GM21528 (cell line): ENCODE results near the gene NBEAL2.

Source experiments
- ATAC-seq: cut with Tn5 transposase; IDR thresholded peaks from one replicate; pipeline ENCODE4 v1.9.1; 2021; ENCODE audit warnings: mild to moderate bottlenecking, moderate library complexity; ENCODE audit not compliant: unreplicated experiment, low FRiP score

NBEAL2 gene

DNA sequence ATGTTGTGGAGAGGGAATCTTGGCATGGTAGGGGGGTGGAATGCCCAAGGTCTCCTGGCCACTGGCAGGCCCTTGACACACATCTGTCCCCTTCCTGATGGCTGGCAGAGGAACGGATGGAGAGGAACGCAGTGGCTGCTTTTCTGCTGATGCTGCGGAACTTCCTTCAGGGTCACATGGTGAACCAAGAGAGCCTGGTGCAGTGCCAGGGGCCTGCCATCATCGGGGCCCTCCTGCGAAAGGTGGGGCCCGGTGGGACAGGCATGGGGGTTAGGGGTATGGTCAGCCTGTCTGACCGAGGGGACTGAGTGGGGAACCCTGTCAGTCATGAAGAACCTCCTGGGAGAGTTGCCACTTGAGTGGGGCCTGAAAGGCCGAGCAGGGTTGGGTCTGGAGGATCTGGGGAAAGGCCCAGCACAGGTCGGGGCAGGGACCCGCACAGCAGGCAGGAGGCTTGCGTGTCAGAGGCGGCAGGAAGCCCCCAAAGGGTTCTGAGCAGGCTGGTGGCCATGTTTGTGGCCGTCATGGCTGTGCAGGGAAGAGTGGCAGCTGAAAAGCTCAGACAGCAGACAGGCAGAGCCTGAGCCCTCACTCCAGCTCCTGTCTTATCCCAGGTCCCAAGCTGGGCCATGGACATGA, 18.1 kb downstream of the NBEAL2 start:
- no peak for ATAC-seq

DNA sequence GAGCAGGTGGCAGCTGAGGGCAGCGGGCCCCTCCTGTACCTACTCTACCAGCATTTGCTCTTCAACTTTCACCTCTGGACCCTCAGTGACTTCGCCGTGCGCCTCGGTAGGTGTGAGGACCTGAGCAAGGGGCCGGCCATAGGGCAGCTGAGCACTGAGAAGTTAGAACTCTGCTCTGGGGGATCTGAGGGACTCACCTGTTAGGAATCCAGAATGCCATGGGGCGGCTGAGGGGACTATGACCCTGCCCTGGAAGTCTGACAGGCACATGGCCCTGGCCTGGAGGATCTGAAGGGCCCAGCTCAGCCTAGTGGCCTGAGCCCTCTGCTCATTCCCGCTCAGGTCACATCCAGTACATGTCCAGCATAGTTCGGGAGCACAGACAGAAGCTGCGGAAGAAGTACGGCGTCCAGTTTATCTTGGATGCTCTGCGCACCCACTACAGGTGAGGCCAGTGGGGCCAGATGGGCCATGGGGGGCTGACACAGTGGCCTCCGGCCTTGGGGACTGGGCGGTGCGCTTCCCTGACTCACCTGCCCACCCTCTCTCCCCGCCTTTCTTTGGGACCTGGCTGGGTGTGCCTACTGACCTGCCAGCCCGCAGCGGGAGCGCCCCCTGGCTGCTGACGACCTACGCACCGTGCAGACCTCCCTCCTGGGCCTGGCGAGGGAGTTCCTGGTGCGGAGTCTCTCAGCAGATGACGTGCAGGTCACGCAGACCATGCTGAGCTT, 18.8 kb downstream of the NBEAL2 start:
- ATAC-seq = no peak

DNA sequence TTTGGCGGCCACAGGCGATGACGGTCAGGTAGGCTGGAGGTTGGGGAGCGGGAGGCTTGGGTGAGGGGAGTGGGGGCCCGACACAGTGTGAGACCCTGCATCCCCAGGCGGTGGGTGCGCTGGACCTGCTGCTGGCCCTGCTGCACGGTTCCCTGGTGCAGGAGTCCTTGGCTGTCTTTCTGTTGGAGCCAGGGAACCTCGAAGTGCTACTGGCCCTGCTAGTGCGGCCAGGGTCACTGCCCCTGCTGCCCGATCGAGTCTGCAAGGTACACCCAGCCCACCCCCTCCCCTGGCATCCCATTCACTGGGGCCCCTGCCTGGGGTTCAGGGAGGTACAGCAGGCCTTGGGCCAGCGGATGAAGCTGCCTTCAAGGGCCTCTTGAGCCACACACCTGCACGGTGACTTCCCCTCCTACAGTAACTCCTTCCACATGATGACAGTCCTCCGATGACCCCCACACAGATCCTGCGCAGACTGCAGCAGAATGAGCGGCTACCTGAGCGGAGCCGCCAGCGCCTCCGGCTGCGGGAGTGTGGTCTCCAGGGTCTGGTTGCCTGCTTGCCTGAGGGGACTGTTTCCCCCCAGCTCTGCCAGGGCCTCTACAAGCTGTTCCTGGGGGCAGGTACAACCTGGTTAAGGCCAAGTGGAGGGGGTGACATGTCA, 19.5 kb downstream of the NBEAL2 start:
- ATAC-seq = no peak

DNA sequence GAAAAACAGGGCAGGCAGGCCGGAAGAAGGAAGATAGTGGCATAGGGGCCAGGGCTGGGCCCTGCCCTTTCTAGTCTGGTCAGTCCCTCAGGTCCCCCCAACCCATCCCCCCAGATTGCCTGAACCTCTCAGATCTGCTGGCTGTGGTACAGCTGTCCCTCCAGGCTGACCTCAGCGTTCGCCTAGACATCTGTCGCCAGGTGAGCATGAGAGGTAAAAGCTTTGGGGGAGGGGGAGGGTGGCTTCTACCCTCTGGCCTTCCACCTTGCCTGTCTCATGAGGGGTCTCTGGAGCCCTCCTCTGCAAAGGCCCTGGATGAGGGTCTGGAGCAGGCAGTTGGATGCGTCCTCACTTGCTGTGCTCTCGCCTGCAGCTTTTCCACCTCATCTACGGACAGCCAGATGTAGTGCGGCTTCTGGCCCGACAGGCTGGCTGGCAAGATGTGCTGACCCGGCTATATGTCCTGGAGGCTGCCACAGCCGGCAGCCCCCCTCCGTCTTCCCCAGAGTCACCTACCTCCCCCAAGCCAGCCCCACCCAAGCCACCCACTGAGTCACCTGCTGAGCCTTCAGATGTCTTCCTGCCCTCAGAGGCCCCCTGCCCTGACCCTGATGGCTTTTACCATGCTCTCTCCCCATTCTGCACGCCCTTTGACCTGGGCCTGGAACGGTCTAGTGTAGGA, 20.2 kb downstream of the NBEAL2 start:
- ATAC-seq = no peak

DNA sequence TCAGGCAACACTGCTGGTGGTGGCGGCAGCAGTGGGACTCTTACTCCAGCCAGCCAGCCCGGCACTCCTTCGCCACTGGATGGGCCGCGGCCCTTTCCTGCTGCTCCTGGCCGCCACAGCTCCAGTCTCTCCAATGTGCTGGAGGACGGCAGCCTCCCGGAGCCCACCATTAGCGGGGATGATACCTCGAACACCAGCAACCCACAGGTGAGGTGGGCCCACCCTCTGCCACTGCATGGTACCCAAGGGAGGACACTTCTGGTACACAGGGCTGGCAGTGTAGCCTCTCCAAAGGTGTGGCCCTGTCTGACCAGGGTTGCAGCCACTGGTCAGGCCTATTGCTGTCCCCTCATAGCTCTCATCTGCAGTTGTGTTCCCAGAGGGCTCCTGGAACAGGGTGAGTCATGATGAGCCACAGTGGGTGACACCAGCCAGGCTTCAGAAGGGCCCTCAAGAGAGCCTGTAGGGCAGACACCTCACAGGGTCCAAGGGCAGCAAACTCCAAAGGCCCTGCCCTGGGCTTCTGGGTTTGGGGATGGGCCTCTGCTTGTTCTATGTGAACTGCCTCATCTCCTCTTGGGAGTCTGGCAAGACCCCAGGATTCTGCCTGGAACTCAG, 20.8 kb downstream of the NBEAL2 start:
- no peak for ATAC-seq

DNA sequence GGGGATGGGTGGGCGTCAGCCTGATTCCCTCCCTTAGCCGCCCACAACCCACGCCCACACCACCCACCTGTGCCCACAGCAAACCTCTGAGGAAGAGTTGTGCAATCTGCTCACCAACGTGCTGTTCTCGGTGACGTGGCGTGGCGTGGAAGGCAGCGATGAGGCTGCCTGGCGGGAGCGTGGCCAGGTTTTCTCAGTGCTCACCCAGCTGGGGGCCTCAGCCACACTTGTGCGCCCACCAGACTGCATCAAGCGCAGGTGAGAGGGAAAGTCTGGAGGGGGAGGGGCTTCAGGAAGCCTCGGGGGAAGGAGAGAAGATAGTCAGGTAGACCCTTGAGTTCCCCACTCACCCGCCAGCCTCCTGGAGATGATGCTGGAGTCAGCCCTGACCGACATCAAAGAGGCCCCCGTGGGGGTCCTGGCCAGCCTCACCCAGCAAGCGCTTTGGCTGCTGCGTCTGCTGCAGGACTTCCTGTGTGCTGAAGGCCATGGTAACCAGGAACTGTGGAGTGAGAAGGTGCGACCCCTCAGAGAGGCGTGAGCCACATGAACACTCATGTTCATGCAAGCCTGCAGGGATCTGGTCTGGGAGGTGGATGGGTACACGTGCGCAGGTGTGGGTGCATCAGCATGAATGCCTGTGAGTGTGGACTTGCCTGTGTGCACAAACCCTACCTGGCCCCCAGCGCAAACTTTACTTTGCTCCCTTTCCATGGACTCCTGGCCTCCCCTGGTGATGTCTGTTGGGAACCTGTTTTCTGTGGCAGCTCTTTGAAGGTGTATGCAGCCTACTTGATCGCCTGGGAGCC, 21.7 kb downstream of the NBEAL2 start:
- ATAC-seq = no peak

DNA sequence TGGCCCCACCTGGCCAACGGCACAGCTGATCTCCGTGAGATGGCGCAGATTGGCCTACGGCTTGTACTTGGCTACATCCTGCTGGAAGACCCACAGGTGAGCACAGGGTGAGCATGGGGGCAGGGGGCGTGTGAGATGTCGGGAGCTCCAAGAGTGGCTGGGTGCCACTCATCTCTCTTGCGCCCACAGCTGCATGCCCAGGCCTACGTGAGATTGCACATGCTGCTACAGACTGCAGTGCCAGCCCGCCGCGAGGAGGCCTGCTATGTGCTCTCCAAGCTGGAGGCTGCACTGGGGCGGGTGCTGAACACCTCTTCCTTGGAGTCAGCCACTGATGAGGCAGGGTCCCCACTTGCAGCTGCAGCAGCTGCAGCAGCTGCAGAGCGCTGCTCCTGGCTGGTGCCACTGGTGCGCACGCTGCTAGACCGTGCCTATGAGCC, 22.3 kb downstream of the NBEAL2 start:
- ATAC-seq = no peak

DNA sequence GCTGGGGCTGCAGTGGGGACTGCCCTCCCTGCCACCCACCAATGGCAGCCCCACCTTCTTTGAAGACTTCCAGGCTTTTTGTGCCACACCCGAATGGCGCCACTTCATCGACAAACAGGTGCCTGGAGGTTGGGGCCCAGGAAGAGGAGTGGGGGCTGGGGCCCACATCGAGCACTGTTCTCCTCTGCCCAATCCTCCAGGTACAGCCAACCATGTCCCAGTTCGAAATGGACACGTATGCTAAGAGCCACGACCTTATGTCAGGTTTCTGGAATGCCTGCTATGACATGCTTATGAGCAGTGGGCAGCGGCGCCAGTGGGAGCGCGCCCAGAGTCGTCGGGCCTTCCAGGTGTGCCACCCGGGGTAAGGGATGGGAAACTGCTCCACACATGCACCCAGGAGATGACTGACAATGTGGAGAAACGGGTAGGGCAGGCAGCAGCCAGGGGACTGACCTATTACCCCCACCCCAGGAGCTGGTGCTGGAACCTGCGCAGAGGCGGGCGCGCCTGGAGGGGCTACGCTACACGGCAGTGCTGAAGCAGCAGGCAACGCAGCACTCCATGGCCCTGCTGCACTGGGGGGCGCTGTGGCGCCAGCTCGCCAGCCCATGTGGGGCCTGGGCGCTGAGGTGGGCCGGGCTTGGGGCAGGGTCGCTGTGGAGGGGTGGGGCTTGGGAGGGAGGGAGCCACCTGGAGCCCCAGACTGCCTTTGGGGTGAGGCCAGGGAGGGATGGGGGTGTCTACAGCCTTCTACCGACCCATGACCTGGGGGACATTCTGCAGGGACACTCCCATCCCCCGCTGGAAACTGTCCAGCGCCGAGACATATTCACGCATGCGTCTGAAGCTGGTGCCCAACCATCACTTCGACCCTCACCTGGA, 22.9 kb downstream of the NBEAL2 start:
- ATAC-seq = no peak

DNA sequence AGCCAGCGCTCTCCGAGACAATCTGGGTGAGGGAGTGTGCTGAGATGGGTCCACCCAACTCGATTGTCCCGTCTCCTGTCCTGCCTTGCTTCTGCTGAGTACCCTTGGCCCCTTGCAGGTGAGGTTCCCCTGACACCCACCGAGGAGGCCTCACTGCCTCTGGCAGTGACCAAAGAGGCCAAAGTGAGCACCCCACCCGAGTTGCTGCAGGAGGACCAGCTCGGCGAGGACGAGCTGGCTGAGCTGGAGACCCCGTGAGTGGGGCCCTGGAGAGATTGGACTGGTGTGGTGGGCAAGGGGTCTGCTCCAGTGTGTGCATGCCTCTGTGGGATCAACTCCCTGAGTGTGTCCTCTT, 23.6 kb downstream of the NBEAL2 start:
- no peak for ATAC-seq

DNA sequence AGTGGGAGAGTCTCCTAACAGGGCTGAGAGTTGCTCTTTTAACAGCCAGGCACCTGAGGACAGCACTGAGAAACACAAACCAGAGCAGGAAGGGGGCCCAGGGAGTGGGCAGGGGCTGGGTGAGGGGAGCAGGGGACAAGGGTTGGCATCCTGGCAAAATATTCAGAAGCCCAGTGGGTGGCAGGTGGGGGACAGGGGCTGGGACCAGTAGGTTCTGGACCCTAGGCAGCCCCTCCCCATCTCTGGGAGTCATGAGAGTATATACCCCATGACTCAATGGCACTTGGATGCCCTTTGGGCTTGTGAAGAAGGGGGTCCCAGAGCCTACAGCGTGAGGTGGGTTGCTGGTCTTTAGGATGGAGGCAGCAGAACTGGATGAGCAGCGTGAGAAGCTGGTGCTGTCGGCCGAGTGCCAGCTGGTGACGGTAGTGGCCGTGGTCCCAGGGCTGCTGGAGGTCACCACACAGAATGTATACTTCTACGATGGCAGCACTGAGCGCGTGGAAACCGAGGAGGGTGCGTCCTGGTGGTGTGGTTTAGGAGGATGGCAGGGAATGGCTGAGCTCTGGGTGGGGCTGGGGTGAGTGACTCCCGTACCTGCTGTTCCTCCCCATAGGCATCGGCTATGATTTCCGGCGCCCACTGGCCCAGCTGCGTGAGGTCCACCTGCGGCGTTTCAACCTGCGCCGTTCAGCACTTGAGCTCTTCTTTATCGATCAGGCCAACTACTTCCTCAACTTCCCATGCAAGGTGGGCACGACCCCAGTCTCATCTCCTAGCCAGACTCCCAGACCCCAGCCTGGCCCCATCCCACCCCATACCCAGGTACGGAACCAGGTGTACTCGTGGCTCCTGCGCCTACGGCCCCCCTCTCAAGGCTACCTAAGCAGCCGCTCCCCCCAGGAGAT, 24.2 kb downstream of the NBEAL2 start:
- no peak for ATAC-seq

DNA sequence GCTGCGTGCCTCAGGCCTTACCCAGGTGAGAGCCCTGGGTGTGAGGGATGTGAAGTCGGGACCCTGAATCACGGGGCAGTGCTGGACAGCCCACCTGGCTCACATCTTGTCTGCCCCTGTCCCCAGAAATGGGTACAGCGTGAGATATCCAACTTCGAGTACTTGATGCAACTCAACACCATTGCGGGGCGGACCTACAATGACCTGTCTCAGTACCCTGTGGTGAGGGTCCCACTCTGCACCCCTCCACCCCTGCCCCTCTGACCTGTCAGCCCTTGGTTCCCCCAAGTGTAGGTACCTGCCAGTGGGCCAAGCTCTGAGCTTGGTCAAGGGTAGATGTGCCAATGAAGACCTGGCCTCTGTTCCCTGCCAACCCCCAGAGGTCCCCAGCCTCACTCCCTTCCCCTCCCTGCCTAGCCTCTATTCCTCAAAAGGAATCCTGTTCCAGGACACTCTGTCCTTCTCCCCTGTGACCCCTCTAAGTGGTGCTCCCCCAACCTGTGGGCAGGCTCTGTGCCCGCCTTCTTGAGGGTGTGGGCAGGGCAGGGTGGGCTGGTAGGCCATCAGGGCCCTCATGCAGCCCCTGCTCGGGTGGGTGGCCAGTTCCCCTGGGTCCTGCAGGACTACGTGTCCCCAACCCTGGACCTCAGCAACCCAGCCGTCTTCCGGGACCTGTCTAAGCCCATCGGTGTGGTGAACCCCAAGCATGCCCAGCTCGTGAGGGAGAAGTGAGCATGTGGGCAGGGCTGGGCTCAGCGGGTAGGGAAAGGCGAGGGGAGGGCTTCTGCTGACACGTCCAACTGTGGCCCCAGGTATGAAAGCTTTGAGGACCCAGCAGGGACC, 25.1 kb downstream of the NBEAL2 start:
- no peak for ATAC-seq

DNA sequence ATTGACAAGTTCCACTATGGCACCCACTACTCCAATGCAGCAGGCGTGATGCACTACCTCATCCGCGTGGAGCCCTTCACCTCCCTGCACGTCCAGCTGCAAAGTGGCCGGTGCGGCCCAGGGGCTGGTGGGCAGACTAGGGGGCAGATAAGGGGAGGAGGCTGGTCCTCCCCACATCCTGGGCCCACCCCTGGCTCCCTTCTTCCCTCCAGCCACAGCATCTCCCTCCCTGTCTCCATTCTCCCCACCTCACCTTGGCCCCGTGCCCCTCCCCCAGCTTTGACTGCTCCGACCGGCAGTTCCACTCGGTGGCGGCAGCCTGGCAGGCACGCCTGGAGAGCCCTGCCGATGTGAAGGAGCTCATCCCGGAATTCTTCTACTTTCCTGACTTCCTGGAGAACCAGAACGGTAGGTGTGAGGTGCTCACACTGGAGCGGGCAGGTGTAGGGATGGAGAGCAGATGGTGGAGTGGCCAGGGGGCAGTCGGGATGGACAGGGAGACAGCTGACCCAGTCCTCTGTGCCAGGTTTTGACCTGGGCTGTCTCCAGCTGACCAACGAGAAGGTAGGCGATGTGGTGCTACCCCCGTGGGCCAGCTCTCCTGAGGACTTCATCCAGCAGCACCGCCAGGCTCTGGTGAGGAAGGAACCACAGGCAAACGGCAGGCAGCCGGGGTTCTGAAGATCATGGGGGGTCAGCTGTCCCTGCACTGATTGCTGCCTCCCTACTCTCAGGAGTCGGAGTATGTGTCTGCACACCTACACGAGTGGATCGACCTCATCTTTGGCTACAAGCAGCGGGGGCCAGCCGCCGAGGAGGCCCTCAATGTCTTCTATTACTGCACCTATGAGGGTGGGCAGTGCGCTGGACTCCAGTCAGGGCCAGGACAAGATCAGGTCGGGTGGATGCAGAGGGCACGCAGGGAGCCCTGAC, 26.0 kb downstream of the NBEAL2 start:
- ATAC-seq = no peak

DNA sequence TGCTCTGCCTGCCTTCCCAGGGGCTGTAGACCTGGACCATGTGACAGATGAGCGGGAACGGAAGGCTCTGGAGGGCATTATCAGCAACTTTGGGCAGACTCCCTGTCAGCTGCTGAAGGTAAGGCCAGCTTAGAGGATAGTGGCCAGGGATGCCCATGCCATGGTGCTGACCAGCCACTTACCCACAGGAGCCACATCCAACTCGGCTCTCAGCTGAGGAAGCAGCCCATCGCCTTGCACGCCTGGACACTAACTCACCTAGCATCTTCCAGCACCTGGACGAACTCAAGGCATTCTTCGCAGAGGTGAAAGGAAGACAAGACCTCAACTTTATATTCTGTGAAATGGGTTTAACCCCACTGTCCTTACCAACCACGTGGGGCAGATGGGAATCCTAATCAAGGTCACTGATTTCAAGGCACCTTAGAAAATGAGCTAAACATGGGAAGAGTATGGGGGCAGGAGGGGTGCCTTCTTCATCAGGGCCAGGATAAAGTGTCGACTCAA, 26.7 kb downstream of the NBEAL2 start:
- ATAC-seq = no peak

DNA sequence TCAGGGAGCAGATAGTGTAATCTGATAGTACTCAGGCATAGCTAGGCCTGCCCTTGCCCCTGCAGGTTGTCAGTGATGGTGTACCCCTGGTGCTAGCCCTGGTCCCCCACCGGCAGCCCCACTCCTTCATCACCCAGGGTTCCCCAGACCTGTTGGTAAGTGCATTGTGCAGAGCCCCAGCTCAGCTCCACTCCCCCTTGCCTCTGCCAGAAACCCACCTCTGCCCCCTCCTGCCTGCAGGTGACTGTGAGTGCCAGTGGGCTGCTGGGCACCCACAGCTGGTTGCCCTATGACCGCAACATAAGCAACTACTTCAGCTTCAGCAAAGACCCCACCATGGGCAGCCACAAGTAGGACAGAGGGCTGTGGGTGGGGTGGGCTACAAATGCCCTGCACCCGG, 27.5 kb downstream of the NBEAL2 start:
- ATAC-seq = no peak

DNA sequence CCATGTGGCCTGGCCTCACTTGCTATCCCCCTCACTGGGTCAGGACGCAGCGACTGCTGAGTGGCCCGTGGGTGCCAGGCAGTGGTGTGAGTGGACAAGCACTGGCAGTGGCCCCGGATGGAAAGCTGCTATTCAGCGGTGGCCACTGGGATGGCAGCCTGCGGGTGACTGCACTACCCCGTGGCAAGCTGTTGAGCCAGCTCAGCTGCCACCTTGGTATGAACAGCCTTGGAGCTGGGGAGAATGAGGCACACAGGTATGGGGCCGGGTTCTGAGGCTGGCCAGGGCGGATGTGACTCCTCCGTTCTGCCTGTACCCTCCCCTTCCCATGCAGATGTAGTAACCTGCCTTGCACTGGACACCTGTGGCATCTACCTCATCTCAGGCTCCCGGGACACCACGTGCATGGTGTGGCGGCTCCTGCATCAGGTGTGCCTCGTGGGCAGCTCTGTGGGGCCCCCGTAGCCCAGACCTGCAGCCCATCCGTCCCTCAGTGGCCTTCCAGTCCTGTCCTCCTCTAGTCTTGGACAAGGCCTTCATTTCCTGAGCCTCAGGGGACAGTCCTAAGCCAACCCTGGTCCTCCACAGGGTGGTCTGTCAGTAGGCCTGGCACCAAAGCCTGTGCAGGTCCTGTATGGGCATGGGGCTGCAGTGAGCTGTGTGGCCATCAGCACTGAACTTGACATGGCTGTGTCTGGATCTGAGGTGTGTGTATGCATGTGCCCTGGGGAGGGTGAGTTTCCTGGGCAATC, 28.2 kb downstream of the NBEAL2 start:
- ATAC-seq = no peak
